RWPE2 (cell line): ENCODE measurements around the gene TSPAN16.

ENCODE experiments used
- ATAC-seq: fragments of 200-7000 bp; cut with Tn5 transposase; 3 replicates; pipeline ENCODE4 v1.9.1; 2021; ENCODE audit warnings: low read depth
- DNase-seq: peaks from one replicate; pipeline ENCODE4 v3.0.0-alpha.2; 2020; ENCODE audit warnings: low spot score
- H3K27ac ChIP-seq: fragments of 450-650 bp; 2 replicates; pipeline ENCODE4 v1.5.1; 2017; ENCODE audit warnings: mild to moderate bottlenecking; ENCODE audit not compliant: poor library complexity, severe bottlenecking
- H3K27me3 ChIP-seq: fragments of 250-450 bp; sonication (Bioruptor Pico); 2 replicates; pipeline ENCODE4 v1.5.1; 2021; ENCODE audit warnings: mild to moderate bottlenecking, moderate library complexity; ENCODE audit not compliant: insufficient read depth, poor library complexity, severe bottlenecking
- H3K36me3 ChIP-seq: fragments of 250-450 bp; sonication (Bioruptor Pico); 2 replicates; pipeline ENCODE4 v1.5.1; 2020; ENCODE audit warnings: low read depth, mild to moderate bottlenecking, moderate library complexity
- H3K4me1 ChIP-seq: fragments of 250-450 bp; sonication (Bioruptor Pico); 2 replicates; pipeline ENCODE4 v1.5.1; 2021; ENCODE audit warnings: mild to moderate bottlenecking, moderate library complexity; ENCODE audit not compliant: insufficient read depth, poor library complexity, severe bottlenecking
- H3K4me3 ChIP-seq: fragments of 250-450 bp; sonication (Bioruptor Pico); 2 replicates; pipeline ENCODE4 v1.5.1; 2021; ENCODE audit warnings: mild to moderate bottlenecking, moderate library complexity; ENCODE audit not compliant: severe bottlenecking
- H3K9me3 ChIP-seq: fragments of 250-450 bp; sonication (Bioruptor Pico); 2 replicates; pipeline ENCODE4 v1.5.1; 2021; ENCODE audit warnings: mild to moderate bottlenecking, moderate library complexity; ENCODE audit not compliant: severe bottlenecking
- CTCF ChIP-seq: fragments of 450-650 bp; IDR thresholded peaks from one replicate; pipeline ENCODE4 v1.5.1; 2017; ENCODE audit warnings: mild to moderate bottlenecking, moderate library complexity; ENCODE audit not compliant: poor library complexity, severe bottlenecking

TSPAN16 gene

GRCh38 chr19:11251217-11251616 is 44.7 kb upstream of the TSPAN16 start:
- Histone ChIP-seq H3K4me3 (no peak overlapping the region), H3K27ac (no peak overlapping the region), H3K4me1 (no peaks in the 10 kb centered on the region), H3K9me3 (no peaks in the 10 kb centered on the region), H3K36me3 (peaks cover 54% of the 10 kb centered on the region), H3K27me3 (no peaks in the 10 kb centered on the region)
- no peak for DNase-seq
- ATAC-seq, result no peak
- no peak for TF ChIP-seq CTCF

- Histone ChIP-seq H3K27me3 (no peaks in the 10 kb centered on the region), H3K4me1 (no peaks in the 10 kb centered on the region), H3K4me3 (no peak overlapping the region), H3K9me3 (no peaks in the 10 kb centered on the region), H3K36me3 (peaks cover 50% of the 10 kb centered on the region), H3K27ac (no peak overlapping the region)
- ATAC-seq, result no peak
- no peak for TF ChIP-seq CTCF
- no peak for DNase-seq
Measured at GRCh38 chr19:11251650-11252314, 44.2 kb upstream of the TSPAN16 start.

- ATAC-seq (no peak), DNase-seq (no peak)
- no peak for TF ChIP-seq CTCF
Measured at GRCh38 chr19:11252665-11253355, 43.1 kb upstream of the TSPAN16 start.

GRCh38 chr19:11254666-11255065 is 41.3 kb upstream of the TSPAN16 start:
- no peaks in the 10 kb centered on the region for H3K9me3 ChIP-seq
- ATAC-seq, result no peak
- peaks cover 25% of the 10 kb centered on the region for H3K36me3 ChIP-seq
- no peak for DNase-seq
- TF ChIP-seq CTCF, result no peak
- no peak overlapping the region for H3K27ac ChIP-seq
- H3K4me1 ChIP-seq, result no peaks in the 10 kb centered on the region
- H3K4me3 ChIP-seq, result no peak overlapping the region
- no peaks in the 10 kb centered on the region for H3K27me3 ChIP-seq

More at GRCh38 chr19:11252665-11253355, 43.1 kb upstream of the TSPAN16 start:
- Histone ChIP-seq H3K27me3 (no peaks in the 10 kb centered on the region), H3K27ac (no peak overlapping the region), H3K36me3 (peaks cover 41% of the 10 kb centered on the region), H3K4me3 (no peak overlapping the region), H3K9me3 (no peaks in the 10 kb centered on the region), H3K4me1 (no peaks in the 10 kb centered on the region)

GRCh38 chr19:11256189-11256588 is 39.8 kb upstream of the TSPAN16 start:
- H3K36me3 ChIP-seq, result peaks cover 16% of the 10 kb centered on the region
- H3K9me3 ChIP-seq, result no peaks in the 10 kb centered on the region
- no peaks in the 10 kb centered on the region for H3K27me3 ChIP-seq
- ATAC-seq (no peak), DNase-seq (no peak)
- H3K4me3 ChIP-seq, result no peak overlapping the region
- no peaks in the 10 kb centered on the region for H3K4me1 ChIP-seq
- H3K27ac ChIP-seq, result no peak overlapping the region
- no peak for TF ChIP-seq CTCF
